ENCODE data around the gene MRPL51.

GRCh38 chr12:6532927-6533652 lies 40.0 kb upstream of the MRPL51 start:
- TF ChIP-seq SMC3 (conservative IDR thresholded peaks at IDR 0.05; ENCODE audit: poor library complexity) (no peak), EZH2 (IDR thresholded peaks at IDR 0.05; ENCODE audit: borderline replicate concordance, insufficient read depth, low read length, poor library complexity, severe bottlenecking) (no peak), CTCF (IDR thresholded peaks at IDR 0.05; ENCODE audit: poor library complexity, severe bottlenecking) (no peak), MXI1 (conservative IDR thresholded peaks at IDR 0.05; ENCODE audit: poor library complexity, severe bottlenecking) (no peak), EP300 (conservative IDR thresholded peaks at IDR 0.05; ENCODE audit: poor library complexity, severe bottlenecking) (no peak), POLR2AphosphoS5 (IDR thresholded peaks at IDR 0.05) (peak; percentile 41), RAD21 (conservative IDR thresholded peaks at IDR 0.05) (no peak), TAF1 (IDR thresholded peaks at IDR 0.05; ENCODE audit: low read depth) (no peak)

Measured in neural cell (in vitro differentiated cells).